Pancreas (tissue), 10 donors: ENCODE results near the gene DMAP1. TPM values are rescaled to one million over a fixed set of nuclear protein-coding genes. Genes with fewer than 3 reads are reported as not detected.

Experiments used
- ATAC-seq, 4 donors: fragments of 200-7000 bp; cut with Tn5 transposase; one replicate each; pipeline versions ENCODE4 v1.8.0 to v1.9.1; 2020; ENCODE audit warnings: mild to moderate bottlenecking in 4 of 4, moderate library complexity in 4 of 4
- DNase-seq, 6 donors: peaks; one replicate each; pipeline ENCODE4 v3.0.0-alpha.2; 2020
- FAIRE-seq: peaks from 2 replicates; lab custom pipeline; 2012; peaks lifted over from hg19 to GRCh38; lab: Jason Lieb, UNC
- H3K27ac ChIP-seq, 4 donors: fragments of 200-600 bp; sonication (generic); 1 replicate in 3 of 4; 2 replicates in 1 of 4; pipeline versions ENCODE4 v1.5.0 to v1.8.0; 2020
- H3K27me3 ChIP-seq, 4 donors: fragments of 200-600 bp; one replicate each; pipeline ENCODE4 v1.8.0; 2021
- H3K36me3 ChIP-seq, 3 donors: fragments of 200-600 bp; sonication (generic) in 1 of 3; one replicate each; pipeline versions ENCODE4 v1.5.0 to v1.8.0; 2020 to 2021
- H3K4me1 ChIP-seq, 3 donors: fragments of 200-600 bp; one replicate each; pipeline ENCODE4 v1.8.0; 2021
- H3K4me3 ChIP-seq, 4 donors: fragments of 200-600 bp; sonication (generic) in 2 of 4; one replicate each; pipeline versions ENCODE4 v1.5.0 to v1.8.0; 2020 to 2021
- H3K9me3 ChIP-seq, 4 donors: fragments of 200-600 bp; one replicate each; pipeline ENCODE4 v1.8.0; 2021
- CTCF ChIP-seq, 4 donors: fragments of 200-600 bp; sonication (generic) in 3 of 4; IDR thresholded peaks; one replicate each; pipeline versions ENCODE4 v1.5.0 to v1.8.0; 2021; ENCODE audit warnings: antibody characterized with exemption in 4 of 4
- WGBS, 2 donors: extraction: QIAGEN DNeasy Blood & Tissue Kit; methylation state at CpG; one replicate each; pipeline ENCODE4 v1.1.7; 2013; 5-methylcytosine and 5-hydroxymethylcytosine counted together
- intact Hi-C, 3 donors: fragments of 100-400 bp; cut with DNase I; formaldehyde crosslinking; loops; one replicate each; pipeline versions ENCODE4 v1.11.1 to v1.14.2; 2022
- polyA plus RNA-seq, 2 donors: library from polyadenylated mRNA; stranded (reverse); fragments of 200-250 nt; gene quantifications; one replicate each; pipeline ENCODE4 v1.2.3, GENCODE V29; 2013
- total RNA-seq, 6 donors: library from RNA; stranded (reverse); fragmentation: NEBNext Ultra II Directional in 4 of 6; extraction: Animal tissue kit (Norgen Biotek cat#: 25700) in 4 of 6; gene quantifications; one replicate each; pipeline versions ENCODE4 v1.2.1 to v1.2.4, GENCODE V29; 2021 to 2023
- donor health status: healthy with polysubstance abuse.
- donor health status: DM: no; HTN: no; CAD: no; lungs with moderate emphysema.
- donor health status: DM: no; HTN: no; CAD: no.
- donor health status: control.
- donor health status: control.
- donor health status: Bipolar disorder and iron deficiency.
- donor health status: DM: yes; HTN: yes; CAD: no.
- donor health status: DM: no; HTN: no; CAD: no.
- donor health status: DM: no; HTN: no; CAD: no.
- donor health status: DM: yes; HTN: yes; CAD: no.

Gene DMAP1
- 10 to 100 TPM; 18.1 to 30.4 (median 25.8) TPM for total RNA-seq
- 100 to 1,000 TPM in 1 of 2 donors, 10 to 100 TPM in 1; 73.6 to 149 TPM for polyA plus RNA-seq

- ATAC-seq (peak; percentile 91 to 96 (median 94)), DNase-seq (peak; percentile 76 to 95 (median 86)), FAIRE-seq (no peak)
- no peaks in the 10 kb centered on the region for H3K27me3 ChIP-seq
- no peak for TF ChIP-seq CTCF (IDR thresholded peaks at IDR 0.05)
- peak within 1 kb of the TSS; percentile 70 to 93 (median 82) for H3K4me3 ChIP-seq
- no peaks in the 10 kb centered on the region for H3K36me3 ChIP-seq
- H3K4me1 ChIP-seq, result peaks cover 6 to 19% (median 6%) of the 10 kb centered on the region in 3 donors
- H3K9me3 ChIP-seq, result no peaks in the 10 kb centered on the region
- H3K27ac ChIP-seq, result peak within 1 kb of the TSS in 3 of 4 donors; percentile 42 to 60 (median 57)
- WGBS, 2 donors, result 1% methylated on average over 44 of the region's 44 CpGs
- intact Hi-C loops, result loop anchor here in 1 of 3 donors (10.0 kb wide), 1 partner anchor 381 kb away; no protein-coding TSS in a partner anchor
Observed at GRCh38 chr1:44213222-44214112, at the start of gene DMAP1. Gene DMAP1 (plus strand): TSS chr1:44213471. CDS start chr1:44213754, 283 bp downstream.

- no peaks in the 10 kb centered on the region for H3K9me3 ChIP-seq
- no peak overlapping the region for H3K27ac ChIP-seq
- WGBS, 2 donors, result 79 to 90% methylated on average over 5 of the region's 5 CpGs
- ATAC-seq, result no peak
- TF ChIP-seq CTCF (IDR thresholded peaks at IDR 0.05), result no peak
- H3K27me3 ChIP-seq, result no peaks in the 10 kb centered on the region
- intact Hi-C loops, result no loop called here
- no peak for DNase-seq
- H3K4me3 ChIP-seq, result no peak overlapping the region
- no peak for FAIRE-seq
- H3K36me3 ChIP-seq, result no peaks in the 10 kb centered on the region
- no peaks in the 10 kb centered on the region for H3K4me1 ChIP-seq
Observed at GRCh38 chr1:44168520-44169098, 44.7 kb upstream of the DMAP1 start.

GRCh38 chr1:44170281-44170823 lies 42.9 kb upstream of the DMAP1 start:
- no peaks in the 10 kb centered on the region for H3K27me3 ChIP-seq
- no peak overlapping the region for H3K4me3 ChIP-seq
- H3K27ac ChIP-seq, result no peak overlapping the region
- 90 to 93% methylated on average over 3 of the region's 3 CpGs for WGBS, 2 donors
- no peak for FAIRE-seq
- H3K36me3 ChIP-seq, result no peaks in the 10 kb centered on the region
- intact Hi-C loops, result no loop called here
- H3K4me1 ChIP-seq, result no peaks in the 10 kb centered on the region
- no peaks in the 10 kb centered on the region for H3K9me3 ChIP-seq
- no peak for DNase-seq
- no peak for ATAC-seq
- TF ChIP-seq CTCF (IDR thresholded peaks at IDR 0.05), result no peak

GRCh38 chr1:44174630-44175029 lies 38.6 kb upstream of the DMAP1 start:
- 60 to 68% methylated on average over 1 of the region's 1 CpG for WGBS, 2 donors
- intact Hi-C loops, result no loop called here
- no peak overlapping the region for H3K4me3 ChIP-seq
- DNase-seq (no peak), FAIRE-seq (no peak), ATAC-seq (no peak)
- TF ChIP-seq CTCF (IDR thresholded peaks at IDR 0.05), result no peak
- no peak overlapping the region for H3K27ac ChIP-seq
- H3K36me3 ChIP-seq, result no peaks in the 10 kb centered on the region
- H3K9me3 ChIP-seq, result no peaks in the 10 kb centered on the region
- H3K4me1 ChIP-seq, result no peaks in the 10 kb centered on the region
- no peaks in the 10 kb centered on the region for H3K27me3 ChIP-seq
